Measurements from ENCODE around the gene RCAN3.

RCAN3 gene

DNA sequence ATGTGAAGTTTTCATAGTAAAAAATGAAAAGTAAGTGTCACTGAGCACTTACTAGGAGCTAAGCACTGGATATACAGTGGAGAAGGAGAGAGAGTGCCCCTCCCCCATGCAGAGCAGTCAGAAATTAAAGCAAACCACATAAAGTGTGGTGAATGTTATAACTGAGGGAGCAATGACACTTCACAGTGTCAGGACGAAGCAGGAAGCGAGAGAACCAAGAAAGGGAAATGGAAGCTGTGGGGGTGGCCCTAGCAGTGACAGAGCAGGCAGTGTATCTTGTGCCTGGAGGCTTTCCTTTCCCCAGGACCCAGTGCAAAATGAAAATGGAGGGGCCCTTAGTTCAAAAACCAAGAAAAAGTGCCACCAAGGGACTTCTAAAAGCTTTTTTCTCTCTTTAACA, 21.5 kb upstream of the RCAN3 start:
- no peak for TF ChIP-seq ZBTB26 (tag by site-specific recombination; optimal IDR thresholded peaks at IDR 0.05)
- 0 out of 2 replicates have a peak, but pooled peaks have one; percentile 19 for TF ChIP-seq ZNF335 (tag by site-specific recombination; conservative IDR thresholded peaks at IDR 0.05)
- ChIA-PET POLR2A (no interaction called here), CTCF (interaction anchor here (1.1 kb wide), 1 partner anchor 16 kb away, joined by 3 read pairs; no protein-coding TSS in a partner anchor)
- H3K36me3 ChIP-seq (ENCODE audit: control insufficient read depth in 2 of 2, insufficient read depth in 1 of 2, low read length in 2 of 2): no peaks in the 10 kb centered on the region
- H3K9me3 ChIP-seq (ENCODE audit: control insufficient read depth, insufficient read depth, low read depth, low read length): no peaks in the 10 kb centered on the region
- H3K4me3 ChIP-seq (ENCODE audit: low read depth, low read length): no peak overlapping the region
- H3K27ac ChIP-seq (ENCODE audit: extremely low read depth, low read depth, low read length): no peak overlapping the region
- H3K4me1 ChIP-seq (ENCODE audit: control insufficient read depth, insufficient read depth, low read length): no peaks in the 10 kb centered on the region

DNA sequence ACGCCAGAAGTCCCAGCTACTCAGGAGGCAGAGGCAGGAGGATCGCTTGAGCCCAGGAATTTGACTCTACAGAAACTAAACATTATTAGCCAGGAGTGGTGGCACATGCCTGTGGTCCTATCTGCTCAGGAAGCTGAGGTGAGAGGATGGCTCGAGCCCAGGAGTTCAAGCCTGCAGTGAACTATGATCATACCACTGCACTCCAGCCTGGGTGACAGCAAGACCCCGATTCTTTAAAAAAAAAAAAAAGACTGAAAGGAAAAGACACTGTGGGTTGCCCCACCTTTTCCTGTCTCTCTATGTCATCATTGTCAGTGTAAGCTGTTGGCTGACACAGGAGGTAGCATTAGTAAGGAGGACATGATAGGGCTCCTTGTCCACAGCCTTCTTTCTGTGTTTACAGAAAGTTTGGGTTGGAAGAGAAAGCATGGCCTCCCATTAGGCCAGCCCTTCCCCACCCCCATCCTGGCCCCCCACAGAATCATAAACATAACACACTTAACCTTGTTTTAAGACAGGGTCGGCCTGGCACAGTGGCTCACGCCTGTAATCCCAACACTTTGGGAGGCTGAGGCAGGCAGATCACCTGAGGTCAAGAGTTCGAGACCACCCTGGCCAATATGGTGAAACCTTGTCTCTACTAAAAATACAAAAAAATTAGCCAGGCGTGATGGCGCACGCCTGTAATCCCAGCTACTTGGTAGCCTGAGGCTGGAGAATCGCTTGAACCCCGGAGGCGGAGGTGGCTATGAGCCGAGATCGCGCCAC, 20.6 kb upstream of the RCAN3 start:
- H3K36me3 ChIP-seq (ENCODE audit: control insufficient read depth in 2 of 2, insufficient read depth in 1 of 2, low read length in 2 of 2): no peaks in the 10 kb centered on the region
- H3K27ac ChIP-seq (ENCODE audit: extremely low read depth, low read depth, low read length): no peak overlapping the region
- no peaks in the 10 kb centered on the region for H3K9me3 ChIP-seq (ENCODE audit: control insufficient read depth, insufficient read depth, low read depth, low read length)
- POLR2A ChIA-PET: no interaction called here
- TF ChIP-seq ZNF239 (tag by site-specific recombination; IDR thresholded peaks at IDR 0.05): no peak
- TF ChIP-seq ZNF184 (tag by site-specific recombination; IDR thresholded peaks at IDR 0.05): no peak
- TF ChIP-seq, protein P1, sequence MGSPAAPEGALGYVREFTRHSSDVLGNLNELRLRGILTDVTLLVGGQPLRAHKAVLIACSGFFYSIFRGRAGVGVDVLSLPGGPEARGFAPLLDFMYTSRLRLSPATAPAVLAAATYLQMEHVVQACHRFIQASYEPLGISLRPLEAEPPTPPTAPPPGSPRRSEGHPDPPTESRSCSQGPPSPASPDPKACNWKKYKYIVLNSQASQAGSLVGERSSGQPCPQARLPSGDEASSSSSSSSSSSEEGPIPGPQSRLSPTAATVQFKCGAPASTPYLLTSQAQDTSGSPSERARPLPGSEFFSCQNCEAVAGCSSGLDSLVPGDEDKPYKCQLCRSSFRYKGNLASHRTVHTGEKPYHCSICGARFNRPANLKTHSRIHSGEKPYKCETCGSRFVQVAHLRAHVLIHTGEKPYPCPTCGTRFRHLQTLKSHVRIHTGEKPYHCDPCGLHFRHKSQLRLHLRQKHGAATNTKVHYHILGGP (tag by site-specific recombination; IDR thresholded peaks at IDR 0.05): no peak
- TF ChIP-seq ZNF677 (tag by site-specific recombination; IDR thresholded peaks at IDR 0.05): no peak
- no peak for TF ChIP-seq ZNF473 (tag by site-specific recombination; IDR thresholded peaks at IDR 0.05)
- no peak for TF ChIP-seq ZFP3 (tag by site-specific recombination; IDR thresholded peaks at IDR 0.05; ENCODE audit: low read depth)
- no peak for TF ChIP-seq ZNF610 (tag by site-specific recombination; IDR thresholded peaks at IDR 0.05; ENCODE audit: borderline replicate concordance)
- TF ChIP-seq ZNF157 (tag by site-specific recombination; IDR thresholded peaks at IDR 0.05): no peak
- TF ChIP-seq ZFP69B (tag by site-specific recombination; IDR thresholded peaks at IDR 0.05): no peak
- no peak for TF ChIP-seq ZNF211 (tag by site-specific recombination; IDR thresholded peaks at IDR 0.05; ENCODE audit: low read depth)
- TF ChIP-seq ZNF311 (tag by site-specific recombination; IDR thresholded peaks at IDR 0.05; ENCODE audit: borderline replicate concordance): no peak
- TF ChIP-seq ZIC2 (tag by site-specific recombination; IDR thresholded peaks at IDR 0.05): no peak
- TF ChIP-seq, protein P2, sequence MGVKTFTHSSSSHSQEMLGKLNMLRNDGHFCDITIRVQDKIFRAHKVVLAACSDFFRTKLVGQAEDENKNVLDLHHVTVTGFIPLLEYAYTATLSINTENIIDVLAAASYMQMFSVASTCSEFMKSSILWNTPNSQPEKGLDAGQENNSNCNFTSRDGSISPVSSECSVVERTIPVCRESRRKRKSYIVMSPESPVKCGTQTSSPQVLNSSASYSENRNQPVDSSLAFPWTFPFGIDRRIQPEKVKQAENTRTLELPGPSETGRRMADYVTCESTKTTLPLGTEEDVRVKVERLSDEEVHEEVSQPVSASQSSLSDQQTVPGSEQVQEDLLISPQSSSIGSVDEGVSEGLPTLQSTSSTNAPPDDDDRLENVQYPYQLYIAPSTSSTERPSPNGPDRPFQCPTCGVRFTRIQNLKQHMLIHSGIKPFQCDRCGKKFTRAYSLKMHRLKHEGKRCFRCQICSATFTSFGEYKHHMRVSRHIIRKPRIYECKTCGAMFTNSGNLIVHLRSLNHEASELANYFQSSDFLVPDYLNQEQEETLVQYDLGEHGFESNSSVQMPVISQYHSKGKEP (tag by site-specific recombination; IDR thresholded peaks at IDR 0.05): no peak
- TF ChIP-seq ZNF837 (tag by site-specific recombination; IDR thresholded peaks at IDR 0.05): no peak
- no peaks in the 10 kb centered on the region for H3K4me1 ChIP-seq (ENCODE audit: control insufficient read depth, insufficient read depth, low read length)
- H3K4me3 ChIP-seq (ENCODE audit: low read depth, low read length): no peak overlapping the region
- CTCF ChIA-PET: interaction anchor here (1.1 kb wide), 1 partner anchor 15 kb away, joined by 3 read pairs; no protein-coding TSS in a partner anchor

DNA sequence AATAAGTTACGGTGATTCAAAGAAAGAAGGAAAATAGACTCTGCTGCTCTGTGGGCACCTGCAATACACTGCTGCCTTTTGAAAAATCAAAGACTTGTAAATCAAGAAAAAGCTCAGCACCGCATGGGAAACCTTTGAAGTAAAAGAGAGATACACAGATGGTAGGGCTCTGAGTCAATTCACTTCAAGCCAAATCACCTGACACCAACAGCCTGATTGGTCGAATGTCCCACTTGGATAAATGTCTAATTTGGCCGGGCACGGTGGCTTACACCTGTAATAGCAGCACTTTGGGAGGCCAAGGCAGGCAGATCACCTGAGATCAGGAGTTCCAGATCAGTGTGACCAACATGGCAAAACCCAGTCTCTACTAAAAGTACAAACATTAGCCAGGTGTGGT, 19.2 kb upstream of the RCAN3 start:
- no peaks in the 10 kb centered on the region for H3K36me3 ChIP-seq (ENCODE audit: control insufficient read depth in 2 of 2, insufficient read depth in 1 of 2, low read length in 2 of 2)
- POLR2A ChIA-PET: no interaction called here
- no peak overlapping the region for H3K4me3 ChIP-seq (ENCODE audit: low read depth, low read length)
- no peaks in the 10 kb centered on the region for H3K4me1 ChIP-seq (ENCODE audit: control insufficient read depth, insufficient read depth, low read length)
- CTCF ChIA-PET: interaction anchor here (0.7 to 0.9 kb wide), 2 partner anchors 103 to 207 kb away, joined by 3 read pairs; no protein-coding TSS in a partner anchor
- H3K27ac ChIP-seq (ENCODE audit: extremely low read depth, low read depth, low read length): no peak overlapping the region
- no peaks in the 10 kb centered on the region for H3K9me3 ChIP-seq (ENCODE audit: control insufficient read depth, insufficient read depth, low read depth, low read length)
- TF ChIP-seq ZNF184 (tag by site-specific recombination; IDR thresholded peaks at IDR 0.05) (no peak), ZNF785 (tag by site-specific recombination; IDR thresholded peaks at IDR 0.05) (no peak), ZNF239 (tag by site-specific recombination; IDR thresholded peaks at IDR 0.05) (no peak), ZNF280C (tag by site-specific recombination; IDR thresholded peaks at IDR 0.05) (no peak), ZNF311 (tag by site-specific recombination; IDR thresholded peaks at IDR 0.05; ENCODE audit: borderline replicate concordance) (no peak), KLF9 (tag by site-specific recombination; IDR thresholded peaks at IDR 0.05; ENCODE audit: low read depth) (no peak), ZSCAN16 (tag by site-specific recombination; IDR thresholded peaks at IDR 0.05) (no peak), ZNF776 (tag by site-specific recombination; IDR thresholded peaks at IDR 0.05; ENCODE audit: borderline replicate concordance) (no peak), ZBTB17 (tag by site-specific recombination; IDR thresholded peaks at IDR 0.05) (no peak), ZNF394 (tag by site-specific recombination; IDR thresholded peaks at IDR 0.05; ENCODE audit: borderline replicate concordance) (no peak), ZNF843 (tag by site-specific recombination; IDR thresholded peaks at IDR 0.05) (no peak), ZNF404 (tag by site-specific recombination; IDR thresholded peaks at IDR 0.05) (no peak), SETDB1 (IDR thresholded peaks at IDR 0.05; ENCODE audit: insufficient read length, low read length) (no peak)

Data from HEK293 (cell line).